ENCODE data around the gene MYO1E. TPM values are rescaled to one million over a fixed set of nuclear protein-coding genes. Genes with fewer than 3 reads are reported as not detected.

Gene MYO1E
- total and polyA plus RNA-seq, 2 of the 8 experiments (the other 6 are each of a cell fraction or from before 2014, with no cell fraction given), result 19.6 to 142 TPM

DNA sequence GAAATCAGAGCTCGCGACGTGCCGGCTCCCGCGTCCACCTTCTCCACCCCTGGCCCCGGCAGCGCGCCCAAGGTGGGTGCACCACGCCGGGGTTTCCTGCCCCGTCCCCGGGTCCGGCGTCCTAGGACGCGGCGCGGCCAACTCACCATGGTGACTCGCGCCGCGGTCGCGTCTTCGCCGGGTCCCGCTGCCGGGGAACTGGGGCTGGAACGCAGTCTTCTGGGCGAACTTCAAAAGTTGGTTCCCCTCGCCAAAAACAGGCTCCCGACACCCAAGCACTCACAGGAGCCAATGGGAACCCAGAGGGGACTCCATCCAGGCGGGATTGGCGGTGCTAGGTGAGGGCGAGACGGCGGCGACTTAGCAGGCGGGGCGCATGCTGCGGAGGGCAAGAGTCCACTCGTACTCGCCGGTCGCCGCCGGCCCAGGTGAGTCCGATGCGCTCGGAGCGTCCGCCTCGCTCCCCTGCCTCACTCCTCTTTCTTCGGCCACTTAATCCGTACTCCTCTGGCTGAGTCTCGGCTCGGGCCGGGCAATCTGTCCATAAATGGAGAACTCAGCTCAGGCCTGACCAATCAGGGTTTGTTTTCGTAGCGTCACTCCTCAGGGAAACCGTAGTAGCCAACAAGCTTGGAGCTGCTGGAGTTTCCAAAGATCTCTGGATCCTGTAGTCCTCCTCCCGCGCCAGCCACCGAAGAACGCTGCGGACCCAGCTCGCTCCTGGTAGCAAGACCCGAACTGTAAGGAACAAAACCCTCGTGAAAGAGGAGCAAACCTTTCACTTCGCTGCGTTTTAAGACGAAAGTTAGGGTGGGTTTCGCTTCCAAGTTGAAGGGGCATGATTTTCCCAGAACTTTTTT, at the start of gene MYO1E (continued):
- TF ChIP-seq, protein P1, sequence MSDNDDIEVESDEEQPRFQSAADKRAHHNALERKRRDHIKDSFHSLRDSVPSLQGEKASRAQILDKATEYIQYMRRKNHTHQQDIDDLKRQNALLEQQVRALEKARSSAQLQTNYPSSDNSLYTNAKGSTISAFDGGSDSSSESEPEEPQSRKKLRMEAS (IDR thresholded peaks at IDR 0.05), result peak; percentile 60; the same call in 1 of the 2 replicates
- TF ChIP-seq POLR2AphosphoS5 (IDR thresholded peaks at IDR 0.05; ENCODE audit: low read depth, low read length) (peak; percentile 99), ASH2L (IDR thresholded peaks at IDR 0.05; ENCODE audit: low read length) (peak; percentile 89), PHF8 (conservative IDR thresholded peaks at IDR 0.05; ENCODE audit: low read depth, low read length) (peak; percentile 88), GABPA (IDR thresholded peaks at IDR 0.05; ENCODE audit: borderline replicate concordance, insufficient read depth, low read length) (no peak), EP300 (IDR thresholded peaks at IDR 0.05; ENCODE audit: borderline replicate concordance in 1 of 2, low read depth in 2 of 2, low read length in 2 of 2) (0 out of 3 replicates have a peak, but pooled peaks of 1 of the 2 experiments have one; percentile 23), TAF7 (optimal IDR thresholded peaks at IDR 0.05; ENCODE audit: borderline replicate concordance, low read depth, low read length) (peak; percentile 91), NRF1 (IDR thresholded peaks at IDR 0.05; ENCODE audit: low read depth, low read length) (no peak; the same call in 1 of the 2 replicates), TAF1 (IDR thresholded peaks at IDR 0.05; ENCODE audit: low read depth, low read length) (peak; percentile 99), TBP (IDR thresholded peaks at IDR 0.05; ENCODE audit: low read depth, low read length) (peak; percentile 97), RFX5 (IDR thresholded peaks at IDR 0.05; ENCODE audit: borderline replicate concordance, low read depth, low read length) (0 out of 2 replicates have a peak, but pooled peaks have one; percentile 22), CBX5 (IDR thresholded peaks at IDR 0.05; ENCODE audit: low read depth, low read length) (no peak), SRF (IDR thresholded peaks at IDR 0.05; ENCODE audit: low read depth, low read length) (peak; percentile 97), RBBP5 (IDR thresholded peaks at IDR 0.05; ENCODE audit: borderline replicate concordance, low read depth, low read length) (peak; percentile 67; the same call in 1 of the 2 replicates), CREB1 (IDR thresholded peaks at IDR 0.05) (peak; percentile 75), POLR2A (IDR thresholded peaks at IDR 0.05; ENCODE audit: control extremely low read depth in 1 of 2, low read depth in 2 of 2, low read length in 2 of 2) (peak; percentile 98 to 99), SP4 (IDR thresholded peaks at IDR 0.05; ENCODE audit: low read length) (0 out of 2 replicates have a peak, but pooled peaks have one; percentile 72), SIN3A (conservative IDR thresholded peaks at IDR 0.05 in 1 of 2, IDR thresholded peaks at IDR 0.05 in 1 of 2; ENCODE audit: low read depth in 1 of 2, low read length in 2 of 2) (peak; percentile 61 to 70; a peak in 1 of 4 replicates), CHD2 (IDR thresholded peaks at IDR 0.05; ENCODE audit: low read length) (peak; percentile 67; the same call in 1 of the 2 replicates), GTF2F1 (IDR thresholded peaks at IDR 0.05; ENCODE audit: borderline replicate concordance, low read depth, low read length) (peak; percentile 89), SP1 (IDR thresholded peaks at IDR 0.05; ENCODE audit: low read depth, low read length) (0 out of 2 replicates have a peak, but pooled peaks have one; percentile 46)
- TF ChIP-seq, protein P2, sequence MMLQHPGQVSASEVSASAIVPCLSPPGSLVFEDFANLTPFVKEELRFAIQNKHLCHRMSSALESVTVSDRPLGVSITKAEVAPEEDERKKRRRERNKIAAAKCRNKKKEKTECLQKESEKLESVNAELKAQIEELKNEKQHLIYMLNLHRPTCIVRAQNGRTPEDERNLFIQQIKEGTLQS (IDR thresholded peaks at IDR 0.05; ENCODE audit: insufficient read depth, low read depth, low read length), result no peak
